IMR-90 (cell line): ENCODE results near the gene NT5DC1. TPM values are rescaled to one million over a fixed set of nuclear protein-coding genes. Genes with fewer than 3 reads are reported as not detected.

Experiments used
- ATAC-seq: fragments of 200-7000 bp; cut with Tn5 transposase; 2 replicates; pipeline ENCODE4 v1.9.1; 2020; ENCODE audit warnings: low read depth, mild to moderate bottlenecking, moderate library complexity
- BruUV-seq: library from RNA; stranded (reverse); fragments of 400-500 nt; replicated peaks from 2 replicates; lab custom pipeline; 2021; lab: Mats Ljungman, UMichigan
- CTCF ChIA-PET: fragments of 300-600 bp; formaldehyde crosslinking; extraction: SDS; loops from one replicate; lab custom pipeline; 2021; ENCODE audit warnings: antibody characterized with exemption; lab: Yijun Ruan, JAX
- POLR2A ChIA-PET: fragments of 300-600 bp; sonication (Branson Sonifier 250); formaldehyde crosslinking; loops from one replicate; lab custom pipeline; 2022; ENCODE audit warnings: antibody characterized with exemption; ENCODE audit not compliant: unreplicated experiment; lab: Charles Lee
- DNase-seq: peaks from one replicate; pipeline ENCODE4 v3.0.0; 2013
- H2AFZ ChIP-seq: replicated peaks from 2 replicates; pipeline ENCODE3; 2013; ENCODE audit warnings: low read length, mild to moderate bottlenecking; ENCODE audit not compliant: poor library complexity
- H2AK5ac ChIP-seq: 2 replicates; pipeline ENCODE4 v1.6.1; 2013; ENCODE audit warnings: low read depth, low read length, inconsistent platforms
- H2AK9ac ChIP-seq: replicated peaks from 2 replicates; pipeline ENCODE3; 2013; ENCODE audit warnings: mild to moderate bottlenecking, low read depth, low read length, moderate library complexity; ENCODE audit not compliant: poor library complexity
- H2BK120ac ChIP-seq: 2 replicates; pipeline ENCODE4 v1.6.1; 2013; ENCODE audit warnings: low read depth, low read length, inconsistent platforms
- H2BK15ac ChIP-seq: 3 replicates; pipeline ENCODE4 v1.6.1; 2013; ENCODE audit warnings: low read depth, low read length, inconsistent platforms
- H2BK20ac ChIP-seq: 2 replicates; pipeline ENCODE4 v1.6.1; 2013; ENCODE audit warnings: low read depth, mild to moderate bottlenecking, inconsistent platforms, low read length, moderate library complexity
- H2BK5ac ChIP-seq: 2 replicates; pipeline ENCODE4 v1.6.1; 2013; ENCODE audit warnings: mild to moderate bottlenecking, low read depth, low read length, inconsistent platforms; ENCODE audit not compliant: poor library complexity, severe bottlenecking
- H3K14ac ChIP-seq: replicated peaks from 2 replicates; pipeline ENCODE4 v1.6.1; 2013; ENCODE audit warnings: low read depth, low read length, inconsistent platforms
- H3K18ac ChIP-seq: 2 replicates; pipeline ENCODE4 v1.6.1; 2013; ENCODE audit warnings: low read depth, low read length, control low read depth
- H3K23ac ChIP-seq: 2 replicates; pipeline ENCODE4 v1.6.1; 2013; ENCODE audit warnings: low read depth, low read length, inconsistent platforms
- H3K27ac ChIP-seq: 2 replicates; pipeline ENCODE4 v1.5.1; 2013; ENCODE audit warnings: mild to moderate bottlenecking, control low read depth, low read length; ENCODE audit not compliant: insufficient read depth
- H3K27me3 ChIP-seq: 2 replicates; pipeline ENCODE4 v1.6.1; 2013; ENCODE audit warnings: low read length; ENCODE audit not compliant: control insufficient read depth, insufficient read depth
- H3K36me3 ChIP-seq: 2 replicates; pipeline ENCODE4 v1.6.1; 2013; ENCODE audit warnings: low read length, mixed read lengths; ENCODE audit not compliant: control insufficient read depth, insufficient read depth
- H3K4ac ChIP-seq: 2 replicates; pipeline ENCODE4 v1.6.1; 2013; ENCODE audit warnings: low read depth, low read length, inconsistent platforms
- H3K4me1 ChIP-seq: 2 replicates; pipeline ENCODE4 v1.6.1; 2013; ENCODE audit warnings: low read length, mixed read lengths; ENCODE audit not compliant: control insufficient read depth, insufficient read depth
- H3K4me2 ChIP-seq: 2 replicates; pipeline ENCODE4 v1.6.1; 2013; ENCODE audit warnings: low read depth, mild to moderate bottlenecking, control low read depth, low read length, moderate library complexity
- H3K4me3 ChIP-seq: 2 replicates; pipeline ENCODE4 v1.5.1; 2013; ENCODE audit warnings: low read depth, mild to moderate bottlenecking, control low read depth, low read length, moderate library complexity; ENCODE audit not compliant: insufficient read depth
- H3K56ac ChIP-seq: 2 replicates; pipeline ENCODE4 v1.6.1; 2013; ENCODE audit warnings: low read length, inconsistent platforms; ENCODE audit not compliant: insufficient read depth; ENCODE audit errors: extremely low read depth
- H3K79me1 ChIP-seq, 2 experiments: 2 replicates each; pipeline ENCODE4 v1.6.1; 2013; ENCODE audit warnings: low read length in 2 of 2, inconsistent platforms in 1 of 2, low read depth in 1 of 2
- H3K9ac ChIP-seq: 2 replicates; pipeline ENCODE4 v1.6.1; 2013; ENCODE audit warnings: low read depth, low read length, control low read depth
- H3K9me1 ChIP-seq: 2 replicates; pipeline ENCODE4 v1.6.1; 2013; ENCODE audit warnings: low read length, inconsistent platforms; ENCODE audit not compliant: insufficient read depth
- H3K9me3 ChIP-seq: 2 replicates; pipeline ENCODE4 v1.6.1; 2013; ENCODE audit warnings: low read length; ENCODE audit not compliant: control insufficient read depth, insufficient read depth
- H4K20me1 ChIP-seq: 2 replicates; pipeline ENCODE4 v1.6.1; 2013; ENCODE audit warnings: low read length, inconsistent platforms; ENCODE audit not compliant: insufficient read depth
- H4K5ac ChIP-seq: 2 replicates; pipeline ENCODE4 v1.6.1; 2013; ENCODE audit warnings: mild to moderate bottlenecking, low read depth, low read length, control low read depth
- H4K8ac ChIP-seq, 2 experiments: 2 replicates each; pipeline ENCODE4 v1.6.1; 2013; ENCODE audit warnings: low read depth in 2 of 2, low read length in 2 of 2, control low read depth in 1 of 2, inconsistent platforms in 1 of 2
- H4K91ac ChIP-seq: 2 replicates; pipeline ENCODE4 v1.6.1; 2013; ENCODE audit warnings: low read depth, low read length, inconsistent platforms; ENCODE audit not compliant: insufficient read depth
- CEBPB ChIP-seq: IDR thresholded peaks from 2 replicates; pipeline ENCODE4 v1.6.1; 2012; ENCODE audit warnings: low read depth, low read length, improper control_type of control experiment
- CHD1 ChIP-seq: IDR thresholded peaks from 2 replicates; pipeline ENCODE4 v1.6.1; 2012; ENCODE audit warnings: low read depth, low read length, improper control_type of control experiment
- MAZ ChIP-seq: IDR thresholded peaks from 2 replicates; pipeline ENCODE4 v1.6.1; 2012; ENCODE audit warnings: low read depth, mild to moderate bottlenecking, low read length, improper control_type of control experiment, moderate library complexity, borderline replicate concordance
- MXI1 ChIP-seq: IDR thresholded peaks from 2 replicates; pipeline ENCODE4 v1.6.1; 2012; ENCODE audit warnings: low read depth, mild to moderate bottlenecking, low read length, moderate library complexity, borderline replicate concordance
- SMC3 ChIP-seq: fragments of 150-350 bp; IDR thresholded peaks from 2 replicates; pipeline ENCODE4 v1.6.1; 2016; ENCODE audit warnings: low read depth, mild to moderate bottlenecking, antibody characterized with exemption, low read length, moderate library complexity
- WGBS, 2 experiments: methylation state at CpG; one replicate each; pipeline versions ENCODE4 v1.1.5 to v1.1.7; 2013; ENCODE audit warnings: missing lambda C conversion rate in 2 of 2; ENCODE audit not compliant: insufficient read length in 1 of 2; ENCODE audit errors: extremely low coverage in 2 of 2; 5-methylcytosine and 5-hydroxymethylcytosine counted together
- dilution Hi-C: fragments of 300-500 bp; cut with HindIII; formaldehyde crosslinking; loops from one replicate; pipeline ENCODE4 v1.14.3; 2018; ENCODE audit warnings: low sequenced_read_pairs; ENCODE audit not compliant: unreplicated experiment
- in situ Hi-C: fragments of 300-500 bp; cut with MboI; formaldehyde crosslinking; loops from 3 replicates; pipeline ENCODE4 v1.14.3; 2019; ENCODE audit warnings: low sequenced_read_pairs, inconsistent platforms, mixed read lengths
- intact Hi-C: fragments of 100-400 bp; cut with micrococcal nuclease; formaldehyde crosslinking; loops from 2 replicates; pipeline ENCODE4 v1.10.0; 2022
- polyA plus RNA-seq, 3 experiments: library from polyadenylated mRNA; depleted of rRNA; stranded (reverse); fragments of >200 nt; gene quantifications; 2 replicates each; pipeline ENCODE4 v1.2.3, GENCODE V29; 2012; ENCODE audit warnings: low replicate concordance in 1 of 3
- total RNA-seq: library from RNA; depleted of rRNA; stranded (reverse); fragments of >200 nt; gene quantifications from 2 replicates; pipeline ENCODE4 v1.2.3, GENCODE V29; 2012
- TF ChIP-seq, protein P1 (sequence below): conservative IDR thresholded peaks from 2 replicates; pipeline ENCODE4 v1.5.1; 2012; ENCODE audit warnings: mild to moderate bottlenecking, low read depth, low read length, improper control_type of control experiment
- TF ChIP-seq, protein P2 (sequence below): fragments of 150-350 bp; IDR thresholded peaks from 2 replicates; pipeline ENCODE4 v1.6.1; 2016; ENCODE audit warnings: low read depth, mild to moderate bottlenecking, low read length, moderate library complexity, borderline replicate concordance

NT5DC1 gene
- total and polyA plus RNA-seq, 2 of the 4 experiments (the other 2 are of a cell fraction): 11.7 to 16.8 TPM

- BruUV-seq: no TSS peak
- Histone ChIP-seq H3K9ac (no peak overlapping the region), H3K4me2 (no peak overlapping the region), H3K9me1 (0 out of 2 replicates have a peak, but pooled peaks cover 3% of the 10 kb centered on the region), H3K18ac (no peak overlapping the region), H3K9me3 (no peaks in the 10 kb centered on the region), H4K8ac (no peak overlapping the region), H3K4me1 (peaks cover 4% of the 10 kb centered on the region), H2AK5ac (no peak overlapping the region), H3K79me1 (0 out of 4 replicates have a peak, but pooled peaks cover 0 to 2% of the 10 kb centered on the region in 2 experiments), H2AK9ac (no peak overlapping the region), H4K20me1 (no peaks in the 10 kb centered on the region), H2BK120ac (no peak overlapping the region), H3K56ac (no peak overlapping the region), H3K36me3 (no peaks in the 10 kb centered on the region), H4K91ac (no peak overlapping the region), H2BK15ac (no peak overlapping the region), H3K27ac (no peak overlapping the region), H3K14ac (no peak overlapping the region; the same call in 1 of the 2 replicates), H2AFZ (no peak overlapping the region), H2BK5ac (no peak overlapping the region), H3K4ac (no peak overlapping the region), H2BK20ac (no peak overlapping the region), H4K5ac (no peak overlapping the region), H3K4me3 (no peak overlapping the region), H3K23ac (no peak overlapping the region), H3K27me3 (no peaks in the 10 kb centered on the region)
- no peak for ATAC-seq
- TF ChIP-seq SMC3: no peak
- TF ChIP-seq CHD1: no peak
- TF ChIP-seq, protein P1, sequence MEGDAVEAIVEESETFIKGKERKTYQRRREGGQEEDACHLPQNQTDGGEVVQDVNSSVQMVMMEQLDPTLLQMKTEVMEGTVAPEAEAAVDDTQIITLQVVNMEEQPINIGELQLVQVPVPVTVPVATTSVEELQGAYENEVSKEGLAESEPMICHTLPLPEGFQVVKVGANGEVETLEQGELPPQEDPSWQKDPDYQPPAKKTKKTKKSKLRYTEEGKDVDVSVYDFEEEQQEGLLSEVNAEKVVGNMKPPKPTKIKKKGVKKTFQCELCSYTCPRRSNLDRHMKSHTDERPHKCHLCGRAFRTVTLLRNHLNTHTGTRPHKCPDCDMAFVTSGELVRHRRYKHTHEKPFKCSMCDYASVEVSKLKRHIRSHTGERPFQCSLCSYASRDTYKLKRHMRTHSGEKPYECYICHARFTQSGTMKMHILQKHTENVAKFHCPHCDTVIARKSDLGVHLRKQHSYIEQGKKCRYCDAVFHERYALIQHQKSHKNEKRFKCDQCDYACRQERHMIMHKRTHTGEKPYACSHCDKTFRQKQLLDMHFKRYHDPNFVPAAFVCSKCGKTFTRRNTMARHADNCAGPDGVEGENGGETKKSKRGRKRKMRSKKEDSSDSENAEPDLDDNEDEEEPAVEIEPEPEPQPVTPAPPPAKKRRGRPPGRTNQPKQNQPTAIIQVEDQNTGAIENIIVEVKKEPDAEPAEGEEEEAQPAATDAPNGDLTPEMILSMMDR: no peak
- TF ChIP-seq CEBPB: no peak
- no peak for TF ChIP-seq MAZ
- TF ChIP-seq MXI1: no peak
- TF ChIP-seq, protein P2, sequence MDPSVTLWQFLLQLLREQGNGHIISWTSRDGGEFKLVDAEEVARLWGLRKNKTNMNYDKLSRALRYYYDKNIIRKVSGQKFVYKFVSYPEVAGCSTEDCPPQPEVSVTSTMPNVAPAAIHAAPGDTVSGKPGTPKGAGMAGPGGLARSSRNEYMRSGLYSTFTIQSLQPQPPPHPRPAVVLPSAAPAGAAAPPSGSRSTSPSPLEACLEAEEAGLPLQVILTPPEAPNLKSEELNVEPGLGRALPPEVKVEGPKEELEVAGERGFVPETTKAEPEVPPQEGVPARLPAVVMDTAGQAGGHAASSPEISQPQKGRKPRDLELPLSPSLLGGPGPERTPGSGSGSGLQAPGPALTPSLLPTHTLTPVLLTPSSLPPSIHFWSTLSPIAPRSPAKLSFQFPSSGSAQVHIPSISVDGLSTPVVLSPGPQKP: no peak
- in situ Hi-C loops (no loop called here), intact Hi-C loops (no loop called here), dilution Hi-C loops (no loop called here)
- CTCF ChIA-PET: no interaction called here
- 80% methylated on average over 1 of the region's 3 CpGs; no CpG with 5 or more reads in 1 of the 2 experiments for WGBS, 2 experiments
- DNase-seq: no peak
- POLR2A ChIA-PET: no interaction called here
These were observed 96.2 kb downstream of the NT5DC1 start for GRCh38 chr6:116196841-116197240.
